Measurements from ENCODE around the gene IST1.

Gene IST1

DNA sequence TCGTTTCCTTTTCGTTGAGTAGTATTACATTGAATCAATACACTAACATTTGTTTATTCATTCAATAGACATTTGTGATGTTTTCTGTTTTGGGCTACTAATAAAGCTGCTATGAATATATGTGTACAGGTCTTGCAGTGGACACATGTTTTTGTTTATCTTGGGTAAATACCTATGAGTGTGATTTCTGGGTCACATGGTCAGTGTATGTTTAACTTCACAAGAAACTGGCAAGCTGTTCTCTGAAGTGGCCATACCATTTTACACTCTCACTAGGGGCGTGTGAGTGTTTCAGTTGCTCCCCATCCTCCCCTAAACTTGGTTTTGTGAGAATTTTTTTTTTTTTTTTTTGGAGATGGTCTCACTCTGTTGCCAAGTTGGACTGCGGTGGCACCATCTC, 69.9 kb downstream of the IST1 start:
- no peak for DNase-seq

DNA sequence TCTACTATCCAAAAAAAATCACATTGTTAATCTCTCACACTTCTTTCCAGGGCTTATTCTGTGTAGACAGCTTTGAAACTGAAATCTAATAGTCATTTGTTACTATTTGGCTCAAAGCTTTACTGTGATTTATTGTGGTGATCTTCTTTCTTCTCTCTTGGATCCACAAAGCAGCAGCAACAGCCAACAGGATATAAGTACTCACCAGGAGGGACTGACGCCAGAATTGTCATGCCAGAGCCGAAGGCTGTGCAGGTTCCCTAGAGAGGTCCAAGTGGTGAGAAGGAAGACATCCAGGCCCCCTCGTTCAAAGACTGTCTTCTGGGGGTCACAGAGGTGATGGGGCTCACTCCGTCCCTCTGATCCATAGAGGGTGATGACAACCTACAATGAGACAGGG, 71.6 kb downstream of the IST1 start:
- DNase-seq = no peak

DNA sequence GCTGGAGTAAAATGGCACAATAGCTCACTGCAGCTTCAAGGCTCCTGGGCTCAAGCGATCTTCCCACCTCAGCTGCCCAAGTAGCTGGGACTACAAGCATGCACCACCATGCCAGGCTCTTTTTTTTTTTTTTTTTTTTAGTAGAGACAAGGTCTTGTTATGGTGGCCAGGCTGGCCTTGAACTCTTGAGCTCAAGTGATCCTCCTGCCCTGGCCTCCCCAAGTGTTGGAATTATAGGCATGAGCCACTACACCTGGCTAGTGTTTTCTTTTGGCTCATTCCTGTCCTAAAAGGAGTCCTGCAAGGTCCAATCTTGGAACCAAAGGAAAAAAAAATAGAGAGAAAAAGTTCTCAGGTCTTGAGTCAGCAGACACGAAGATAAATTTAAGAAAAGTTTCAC, 74.0 kb downstream of the IST1 start:
- DNase-seq = no peak

DNA sequence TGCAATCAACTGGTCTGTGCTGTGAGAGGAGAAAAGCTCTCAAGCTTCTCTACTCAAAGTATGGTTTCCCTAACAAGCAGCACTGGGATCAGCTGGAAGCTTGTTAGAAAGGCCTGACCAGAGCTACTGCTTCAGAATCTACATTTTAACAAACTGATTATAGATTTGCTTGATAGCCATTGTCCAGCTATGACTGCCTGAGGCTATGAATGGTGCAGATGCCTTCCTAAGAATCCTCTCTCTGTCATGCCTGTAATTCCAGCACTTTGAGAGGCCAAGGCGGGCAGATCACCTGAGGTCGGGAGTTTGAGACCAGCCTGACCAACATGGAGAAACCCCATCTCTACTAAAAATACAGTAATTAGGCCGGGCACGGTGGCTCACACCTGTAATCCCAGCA, 76.2 kb downstream of the IST1 start:
- no peak for DNase-seq

DNA sequence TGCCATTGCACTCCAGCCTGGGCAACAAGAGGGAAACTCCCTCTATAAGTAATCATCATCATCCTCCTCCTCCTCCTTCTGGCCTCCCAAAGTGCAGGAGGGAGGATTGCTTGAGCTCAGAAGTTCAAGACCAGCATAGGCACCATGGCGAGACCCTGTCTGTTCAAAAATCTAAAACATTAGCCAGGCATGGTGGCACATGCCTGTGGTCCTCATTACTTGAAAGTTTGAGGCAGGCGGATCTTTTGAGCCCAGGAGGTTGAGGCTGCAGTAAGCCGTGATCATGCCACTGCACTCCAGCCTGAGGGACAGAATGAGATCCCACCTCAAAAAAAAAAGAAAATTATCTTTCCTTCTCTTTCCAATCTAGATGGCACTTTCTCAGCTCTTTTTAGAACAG, 77.0 kb downstream of the IST1 start:
- no peak for DNase-seq

DNA sequence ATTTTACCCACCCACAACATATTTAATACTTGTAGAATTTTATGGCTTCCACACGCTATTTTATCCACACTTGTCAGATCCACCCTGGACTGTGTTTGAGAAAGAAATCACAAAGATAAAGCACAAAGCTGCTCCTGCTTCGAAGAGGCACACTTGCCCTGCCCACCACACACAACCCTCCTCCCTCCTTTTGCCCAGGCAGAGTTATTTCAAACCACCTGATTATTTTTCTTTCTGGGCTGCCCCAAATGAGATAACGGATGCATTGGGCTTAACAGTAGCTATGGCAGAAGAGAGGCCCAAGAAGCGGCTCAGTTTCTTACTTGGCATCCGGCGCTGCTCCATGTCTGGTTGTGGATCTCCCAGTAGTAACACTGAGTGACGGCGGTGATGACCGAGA, 77.7 kb downstream of the IST1 start:
- no peak for DNase-seq

DNA sequence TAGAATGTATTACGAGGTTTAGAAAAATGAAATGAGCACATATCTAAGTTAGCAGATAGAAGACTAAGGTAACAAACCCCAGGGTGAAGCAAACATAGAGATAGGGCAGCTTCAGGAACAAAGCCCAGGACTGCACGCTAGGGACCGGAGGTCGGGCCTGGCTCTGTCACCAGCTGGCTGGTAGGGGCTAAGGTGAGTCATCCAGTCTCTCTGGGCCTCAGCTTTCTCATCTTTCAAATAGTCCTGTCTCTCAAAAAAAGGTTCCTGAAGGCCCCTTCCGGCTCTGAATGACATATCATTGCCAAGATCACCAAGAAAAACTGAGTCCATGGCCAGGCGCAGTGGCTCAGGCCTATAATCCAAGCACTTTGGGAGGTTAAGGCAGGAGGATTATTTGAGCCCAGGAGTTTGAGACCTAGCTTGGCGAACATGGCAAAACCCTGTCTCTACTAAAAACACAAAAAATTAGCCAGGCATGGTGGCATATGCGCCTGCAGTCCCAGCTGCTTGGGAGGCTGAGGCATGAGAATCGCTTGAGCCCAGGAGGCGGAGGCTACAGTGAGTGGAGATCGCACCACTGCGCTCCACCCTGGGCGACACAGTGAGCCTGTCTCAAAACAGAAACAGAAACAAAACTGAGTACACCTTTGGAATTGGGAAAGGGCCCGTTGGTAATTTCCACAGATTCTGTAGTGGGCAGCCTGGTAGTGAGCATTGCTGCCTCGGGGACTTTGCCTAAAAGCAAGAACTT, 78.9 kb downstream of the IST1 start:
- DNase-seq = no peak

Data from fibroblast of upper back skin (primary cell).